Type B pancreatic cell (in vitro differentiated cells): ENCODE data around the gene KIAA0930. TPM values are rescaled to one million over a fixed set of nuclear protein-coding genes. Genes with fewer than 3 reads are reported as not detected.

Experiments
- DNase-seq: peaks from one replicate; pipeline ENCODE4 v3.0.0; 2021; ENCODE audit warnings: mixed read lengths; ENCODE audit not compliant: unreplicated experiment; ENCODE audit errors: extremely low spot score
- H3K27ac Mint-ChIP-seq: 2 replicates; pipeline ENCODE4 v1.8.0; 2021; ENCODE audit warnings: mild to moderate bottlenecking, mixed read lengths
- H3K27me3 Mint-ChIP-seq: 2 replicates; pipeline ENCODE4 v1.8.0; 2021; ENCODE audit warnings: mixed read lengths
- H3K36me3 Mint-ChIP-seq: 2 replicates; pipeline ENCODE4 v1.8.0; 2021; ENCODE audit warnings: mixed read lengths
- H3K4me1 Mint-ChIP-seq: one replicate; pipeline ENCODE4 v1.8.0; 2021; ENCODE audit warnings: mixed read lengths; ENCODE audit not compliant: unreplicated experiment
- H3K4me3 Mint-ChIP-seq: 2 replicates; pipeline ENCODE4 v1.8.0; 2021; ENCODE audit warnings: mild to moderate bottlenecking, mixed read lengths
- H3K9me3 Mint-ChIP-seq: 2 replicates; pipeline ENCODE4 v1.8.0; 2021; ENCODE audit warnings: mixed read lengths
- CTCF ChIP-seq: fragments of 200-600 bp; sonication (generic); conservative IDR thresholded peaks from 2 replicates; pipeline ENCODE4 v1.5.0; 2021; ENCODE audit warnings: antibody characterized with exemption, mild to moderate bottlenecking
- total RNA-seq: library from RNA; stranded (reverse); gene quantifications from 2 replicates; pipeline ENCODE4 v1.2.1, GENCODE V29; 2021; ENCODE audit warnings: low replicate concordance

The KIAA0930 gene
- total RNA-seq, 1 donor from 2014 or later = 54.1 TPM

GRCh38 chr22:45163451-45164269 lies 77.0 kb downstream of the KIAA0930 start, which contains the start of gene NUP50:
Gene NUP50 (plus strand): TSS chr22:45163925. CDS start chr22:45168178, 4,253 bp downstream.
- Mint-ChIP-seq H3K4me3 (peak within 1 kb of the TSS; percentile 97), H3K27ac (peak within 1 kb of the TSS; percentile 99), H3K9me3 (no peaks in the 10 kb centered on the region), H3K4me1 (peaks cover 36% of the 10 kb centered on the region), H3K27me3 (no peaks in the 10 kb centered on the region), H3K36me3 (peaks cover 13% of the 10 kb centered on the region)
- peak; percentile 98 for DNase-seq
- no peak for TF ChIP-seq CTCF

GRCh38 chr22:45163099-45163450 lies 77.6 kb downstream of the KIAA0930 start:
- TF ChIP-seq CTCF = no peak
- no peak for DNase-seq
- Mint-ChIP-seq H3K27ac (peak overlapping the region; percentile 99), H3K9me3 (no peaks in the 10 kb centered on the region), H3K4me1 (peaks cover 42% of the 10 kb centered on the region), H3K27me3 (no peaks in the 10 kb centered on the region), H3K4me3 (peak overlapping the region; percentile 97), H3K36me3 (peaks cover 9% of the 10 kb centered on the region)

GRCh38 chr22:45162531-45162930 lies 78.2 kb downstream of the KIAA0930 start:
- Mint-ChIP-seq H3K4me1 (peaks cover 47% of the 10 kb centered on the region), H3K9me3 (no peaks in the 10 kb centered on the region), H3K4me3 (peak overlapping the region; percentile 97), H3K27me3 (no peaks in the 10 kb centered on the region), H3K36me3 (peaks cover 9% of the 10 kb centered on the region), H3K27ac (peak overlapping the region; percentile 99)
- no peak for TF ChIP-seq CTCF
- DNase-seq = no peak

- H3K36me3 Mint-ChIP-seq = peaks cover 12% of the 10 kb centered on the region
- no peaks in the 10 kb centered on the region for H3K27me3 Mint-ChIP-seq
- TF ChIP-seq CTCF = peak; percentile 34
- peaks cover 46% of the 10 kb centered on the region for H3K4me1 Mint-ChIP-seq
- H3K27ac Mint-ChIP-seq = peak overlapping the region; percentile 99
- no peaks in the 10 kb centered on the region for H3K9me3 Mint-ChIP-seq
- peak overlapping the region; percentile 69 for H3K4me3 Mint-ChIP-seq
- DNase-seq = no peak
These were observed 80.8 kb downstream of the KIAA0930 start for GRCh38 chr22:45159652-45160462.

GRCh38 chr22:45157907-45158306 lies 82.8 kb downstream of the KIAA0930 start:
- H3K27ac Mint-ChIP-seq = no peak overlapping the region
- no peak overlapping the region for H3K4me3 Mint-ChIP-seq
- H3K27me3 Mint-ChIP-seq = no peaks in the 10 kb centered on the region
- no peak for DNase-seq
- H3K4me1 Mint-ChIP-seq = peaks cover 45% of the 10 kb centered on the region
- TF ChIP-seq CTCF = no peak
- no peaks in the 10 kb centered on the region for H3K9me3 Mint-ChIP-seq
- H3K36me3 Mint-ChIP-seq = peaks cover 20% of the 10 kb centered on the region
